ENCODE results near the gene CHRNE.

The CHRNE gene

DNA sequence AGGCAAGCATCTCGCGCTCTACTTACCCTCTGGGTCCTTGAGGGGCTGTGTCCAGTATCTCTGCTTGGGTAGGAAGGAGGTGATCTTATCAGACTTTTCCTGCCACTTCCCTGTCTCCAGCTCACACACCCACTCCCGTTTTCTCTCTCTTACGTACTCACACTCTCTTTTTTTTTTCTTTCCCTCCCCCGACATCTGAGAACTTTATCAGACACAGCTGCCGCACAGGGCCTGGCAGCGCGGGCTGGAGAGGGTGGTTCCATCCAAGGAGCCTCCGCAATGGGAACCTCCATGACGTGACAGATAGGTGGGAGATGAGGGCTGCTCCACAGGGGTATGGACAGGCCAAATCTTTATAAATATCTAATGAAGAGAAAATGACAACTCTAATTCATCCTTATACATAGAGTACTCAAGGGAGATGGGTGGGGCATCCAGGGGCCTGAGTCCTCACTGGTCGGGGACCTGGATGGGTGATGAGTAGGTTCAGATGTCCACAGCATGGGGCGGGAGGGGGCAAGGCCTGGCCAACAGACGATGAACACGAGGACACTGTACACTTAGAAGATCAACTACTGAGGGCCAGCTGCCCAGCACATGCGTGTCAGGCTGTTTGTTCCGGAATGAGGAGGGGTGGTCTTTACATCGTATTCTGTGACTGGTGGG, 46.5 kb downstream of the CHRNE start:
- ChIA-PET POLR2A (no interaction called here), CTCF (interaction anchor here (1.5 kb wide), 1 partner anchor 66 kb away, joined by 4 read pairs; no protein-coding TSS in a partner anchor)
- no peak overlapping the region for H3K4me3 ChIP-seq (ENCODE audit: low read depth, low read length)
- DNase-seq (ENCODE audit: low read depth, low spot score), result no peak
- TF ChIP-seq, protein P1, sequence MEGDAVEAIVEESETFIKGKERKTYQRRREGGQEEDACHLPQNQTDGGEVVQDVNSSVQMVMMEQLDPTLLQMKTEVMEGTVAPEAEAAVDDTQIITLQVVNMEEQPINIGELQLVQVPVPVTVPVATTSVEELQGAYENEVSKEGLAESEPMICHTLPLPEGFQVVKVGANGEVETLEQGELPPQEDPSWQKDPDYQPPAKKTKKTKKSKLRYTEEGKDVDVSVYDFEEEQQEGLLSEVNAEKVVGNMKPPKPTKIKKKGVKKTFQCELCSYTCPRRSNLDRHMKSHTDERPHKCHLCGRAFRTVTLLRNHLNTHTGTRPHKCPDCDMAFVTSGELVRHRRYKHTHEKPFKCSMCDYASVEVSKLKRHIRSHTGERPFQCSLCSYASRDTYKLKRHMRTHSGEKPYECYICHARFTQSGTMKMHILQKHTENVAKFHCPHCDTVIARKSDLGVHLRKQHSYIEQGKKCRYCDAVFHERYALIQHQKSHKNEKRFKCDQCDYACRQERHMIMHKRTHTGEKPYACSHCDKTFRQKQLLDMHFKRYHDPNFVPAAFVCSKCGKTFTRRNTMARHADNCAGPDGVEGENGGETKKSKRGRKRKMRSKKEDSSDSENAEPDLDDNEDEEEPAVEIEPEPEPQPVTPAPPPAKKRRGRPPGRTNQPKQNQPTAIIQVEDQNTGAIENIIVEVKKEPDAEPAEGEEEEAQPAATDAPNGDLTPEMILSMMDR (IDR thresholded peaks at IDR 0.05; ENCODE audit: insufficient read depth, low read length, missing control alignments), result no peak

DNA sequence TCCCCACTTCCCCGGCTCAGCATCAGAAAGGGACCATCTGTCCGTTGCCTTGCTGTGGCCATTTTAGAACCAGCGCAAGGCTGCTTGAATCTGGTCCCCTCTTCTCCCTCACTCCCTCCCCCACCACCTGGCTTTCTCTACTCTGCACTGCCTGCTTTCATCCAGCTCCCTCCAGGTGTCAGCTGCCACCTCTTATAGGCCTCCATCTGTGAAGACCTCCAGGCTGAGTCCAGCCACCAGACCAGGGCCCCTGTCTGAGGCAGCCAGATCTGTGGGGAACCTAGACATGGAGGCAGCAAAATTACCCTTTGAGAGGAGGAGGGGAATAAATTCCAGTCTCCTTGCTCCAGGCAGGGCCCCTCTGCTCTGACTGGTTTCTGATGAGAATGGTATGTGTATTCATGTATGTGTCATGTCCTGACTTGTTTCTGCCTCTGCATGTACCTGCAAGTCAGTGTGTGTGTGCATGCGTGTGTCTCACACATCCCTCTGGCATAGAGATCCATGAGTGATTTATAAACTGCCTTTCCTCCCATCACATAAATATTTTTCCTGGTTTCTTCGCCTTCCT, 48.7 kb downstream of the CHRNE start:
- no peak for DNase-seq (ENCODE audit: low read depth, low spot score)
- TF ChIP-seq, protein P1 (IDR thresholded peaks at IDR 0.05; ENCODE audit: insufficient read depth, low read length, missing control alignments), result no peak
- H3K4me3 ChIP-seq (ENCODE audit: low read depth, low read length), result no peak overlapping the region
- CTCF ChIA-PET, result interaction anchor here (0.9 kb wide), 1 partner anchor 11 kb away, joined by 3 read pairs; no protein-coding TSS in a partner anchor
- POLR2A ChIA-PET, result no interaction called here

DNA sequence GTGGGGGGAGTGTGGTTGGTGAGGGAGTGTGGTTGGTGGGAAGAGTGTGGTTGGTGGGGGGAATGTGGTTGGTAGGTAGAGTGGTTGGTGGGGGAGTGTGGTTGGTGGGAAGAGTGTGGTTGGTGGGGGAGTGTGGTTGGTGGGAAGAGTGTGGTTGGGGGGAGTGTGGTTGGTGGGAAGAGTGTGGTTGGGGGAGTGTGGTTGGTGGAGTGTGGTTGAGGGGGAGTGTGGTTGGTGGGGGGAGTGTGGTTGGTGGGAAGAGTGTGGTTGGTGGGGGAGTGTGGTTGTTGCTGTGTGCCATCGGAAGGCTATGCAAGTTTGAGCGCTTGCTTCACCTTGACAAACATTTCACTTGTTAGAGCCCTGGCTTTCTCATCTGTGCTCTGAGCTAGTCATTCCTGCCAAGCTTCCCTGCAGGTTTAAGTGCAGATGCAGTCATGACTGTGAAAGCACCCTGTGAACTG, 49.7 kb downstream of the CHRNE start:
- ChIA-PET CTCF (interaction anchor here (0.9 to 1.2 kb wide), 2 partner anchors 12 to 13 kb away, joined by 3 read pairs; no protein-coding TSS in a partner anchor), POLR2A (no interaction called here)
- DNase-seq (ENCODE audit: low read depth, low spot score), result no peak
- H3K4me3 ChIP-seq (ENCODE audit: low read depth, low read length), result no peak overlapping the region
- TF ChIP-seq, protein P1 (IDR thresholded peaks at IDR 0.05; ENCODE audit: insufficient read depth, low read length, missing control alignments), result no peak

DNA sequence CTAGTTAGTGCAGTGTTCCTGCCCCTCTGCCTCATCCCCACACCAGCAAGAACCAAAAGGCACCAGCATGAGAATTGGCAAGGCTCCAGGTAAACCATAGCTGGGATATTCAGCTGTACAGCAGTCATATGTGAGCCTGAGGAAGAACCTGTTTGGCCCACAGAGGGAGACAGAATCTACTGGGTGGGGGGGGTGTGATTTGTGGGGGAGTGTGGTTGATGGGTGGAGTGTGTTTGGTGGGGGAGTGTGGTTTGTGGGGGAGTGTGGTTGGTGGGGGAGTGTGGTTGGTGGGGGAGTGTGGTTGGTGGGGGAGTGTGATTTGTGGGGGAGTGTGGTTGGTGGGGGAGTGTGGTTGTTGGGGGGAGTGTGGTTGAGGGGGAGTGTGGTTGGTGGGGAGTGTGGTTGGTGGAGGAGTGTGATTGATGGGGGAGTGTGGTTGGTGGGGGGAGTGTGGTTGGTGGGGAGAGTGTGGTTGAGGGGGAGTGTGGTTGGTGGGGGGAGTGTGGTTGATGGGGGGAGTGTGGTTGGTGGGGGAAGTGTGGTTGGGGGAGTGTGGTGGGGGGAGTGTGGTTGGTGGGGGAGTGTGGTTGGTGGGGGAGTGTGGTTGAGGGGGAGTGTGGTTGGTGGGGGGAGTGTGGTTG, 50.2 kb downstream of the CHRNE start:
- DNase-seq (ENCODE audit: low read depth, low spot score), result no peak

DNA sequence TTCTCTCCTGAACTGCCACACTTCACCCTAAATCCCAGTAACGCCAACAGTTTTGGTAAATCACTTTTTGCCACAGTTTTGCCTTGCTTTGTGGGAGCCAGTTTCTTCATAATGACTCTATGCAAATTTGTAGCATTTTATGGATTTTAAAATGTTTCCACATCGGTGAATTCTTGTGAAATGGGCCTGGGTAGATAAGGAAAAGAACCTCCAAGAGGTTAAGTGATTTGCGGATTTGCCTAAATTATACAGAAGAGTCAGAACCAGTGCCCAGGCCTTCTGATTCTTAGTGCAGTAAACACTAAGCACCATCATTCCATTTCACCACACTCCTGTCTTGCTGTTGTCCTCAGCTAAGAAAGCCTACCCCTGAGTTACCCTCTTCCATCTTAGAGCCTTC, 51.8 kb downstream of the CHRNE start:
- ChIA-PET CTCF (interaction anchor here (1.1 to 1.2 kb wide), 2 partner anchors 9 to 62 kb away, joined by 3 read pairs; no protein-coding TSS in a partner anchor), POLR2A (no interaction called here)
- no peak for DNase-seq (ENCODE audit: low read depth, low spot score)
- H3K4me3 ChIP-seq (ENCODE audit: low read depth, low read length), result no peak overlapping the region
- TF ChIP-seq, protein P1 (IDR thresholded peaks at IDR 0.05; ENCODE audit: insufficient read depth, low read length, missing control alignments), result no peak

More for the DNA sequence above, 50.2 kb downstream of the CHRNE start:
- H3K4me3 ChIP-seq (ENCODE audit: low read depth, low read length), result no peak overlapping the region
- TF ChIP-seq, protein P1 (IDR thresholded peaks at IDR 0.05; ENCODE audit: insufficient read depth, low read length, missing control alignments), result no peak
- POLR2A ChIA-PET, result no interaction called here
- CTCF ChIA-PET, result interaction anchor here (1.2 kb wide), 1 partner anchor 12 kb away, joined by 3 read pairs; no protein-coding TSS in a partner anchor

DNA sequence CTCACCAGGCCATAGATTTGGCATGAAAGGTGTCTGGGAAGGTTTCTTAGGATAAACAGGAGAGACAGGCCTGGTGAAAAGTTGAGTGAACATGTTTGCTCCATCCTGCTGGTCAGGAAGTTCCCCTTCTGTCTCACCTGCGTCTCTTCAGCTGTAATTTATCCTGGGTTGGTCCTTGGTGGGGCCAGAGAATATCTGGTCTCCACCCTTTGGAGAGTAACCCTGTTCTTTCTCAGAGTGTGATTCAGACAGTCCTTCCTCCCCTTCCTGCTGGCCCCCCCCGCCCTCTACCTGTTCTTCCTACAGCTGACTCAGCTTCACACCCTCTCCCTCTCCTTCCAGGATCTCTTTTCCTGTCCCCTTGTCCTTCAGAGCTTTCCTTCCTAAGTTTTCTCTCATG, 52.7 kb downstream of the CHRNE start:
- POLR2A ChIA-PET, result interaction anchor here (0.6 kb wide), 1 partner anchor 9 kb away, joined by 3 read pairs; no protein-coding TSS in a partner anchor
- CTCF ChIA-PET, result interaction anchor here (0.7 to 2.0 kb wide), 6 partner anchors 8 to 62 kb away, joined by 3 to 6 read pairs (median 3); partner anchors contain the start of gene GLTPD2
- no peak for DNase-seq (ENCODE audit: low read depth, low spot score)
- H3K4me3 ChIP-seq (ENCODE audit: low read depth, low read length), result no peak overlapping the region
- TF ChIP-seq, protein P1 (IDR thresholded peaks at IDR 0.05; ENCODE audit: insufficient read depth, low read length, missing control alignments), result no peak

Data from AG04449 (cell line).